ENCODE results near the gene HMX1. TPM values are rescaled to one million over a fixed set of nuclear protein-coding genes. Genes with fewer than 3 reads are reported as not detected.

Gene HMX1
- total RNA-seq, 1 experiment from 2014 or later, result not detected

DNA sequence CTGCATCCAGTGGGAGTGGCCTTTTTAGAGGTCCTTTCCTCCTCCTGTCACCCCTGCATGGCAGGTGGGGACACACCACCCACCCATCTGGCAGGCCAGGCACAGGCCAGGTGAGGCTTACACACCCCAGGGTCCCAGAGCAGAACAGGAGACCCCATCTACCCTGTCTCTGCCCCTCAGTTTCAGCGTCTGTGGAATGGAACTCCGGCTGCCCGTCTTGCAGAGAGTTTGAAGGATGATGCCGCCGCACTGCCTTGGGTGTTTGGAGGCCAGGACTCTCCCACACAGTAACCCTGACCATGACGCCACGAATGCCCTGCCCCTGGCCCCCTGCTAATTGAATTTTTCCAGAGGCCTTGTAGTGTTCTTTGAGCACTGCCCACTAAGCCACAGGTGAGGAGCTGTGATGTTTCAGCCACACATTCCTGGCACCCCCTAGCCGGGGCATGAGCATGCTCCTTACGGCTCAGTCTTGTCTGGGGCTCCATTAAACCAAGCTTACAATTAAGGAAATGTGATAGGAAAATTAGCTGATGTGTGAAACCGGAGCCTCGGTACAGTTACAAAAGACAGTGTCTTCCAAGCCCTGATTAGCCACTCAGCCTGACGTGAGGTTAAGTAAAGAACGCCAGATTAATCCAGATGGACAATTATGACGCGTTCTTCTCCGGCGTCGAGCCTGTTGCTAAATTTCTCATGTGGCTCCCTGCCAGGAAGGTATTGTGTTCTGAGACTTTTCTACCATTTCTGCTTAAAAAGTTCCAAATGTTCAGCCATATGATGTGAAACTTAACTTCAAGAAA, 39.3 kb downstream of the HMX1 start:
- TF ChIP-seq EZH2 (IDR thresholded peaks at IDR 0.05; ENCODE audit: low read length, unreplicated experiment) (no peak), EZH2phosphoT487 (IDR thresholded peaks at IDR 0.05; ENCODE audit: borderline replicate concordance, low read length) (no peak)
- TF ChIP-seq, protein P1, sequence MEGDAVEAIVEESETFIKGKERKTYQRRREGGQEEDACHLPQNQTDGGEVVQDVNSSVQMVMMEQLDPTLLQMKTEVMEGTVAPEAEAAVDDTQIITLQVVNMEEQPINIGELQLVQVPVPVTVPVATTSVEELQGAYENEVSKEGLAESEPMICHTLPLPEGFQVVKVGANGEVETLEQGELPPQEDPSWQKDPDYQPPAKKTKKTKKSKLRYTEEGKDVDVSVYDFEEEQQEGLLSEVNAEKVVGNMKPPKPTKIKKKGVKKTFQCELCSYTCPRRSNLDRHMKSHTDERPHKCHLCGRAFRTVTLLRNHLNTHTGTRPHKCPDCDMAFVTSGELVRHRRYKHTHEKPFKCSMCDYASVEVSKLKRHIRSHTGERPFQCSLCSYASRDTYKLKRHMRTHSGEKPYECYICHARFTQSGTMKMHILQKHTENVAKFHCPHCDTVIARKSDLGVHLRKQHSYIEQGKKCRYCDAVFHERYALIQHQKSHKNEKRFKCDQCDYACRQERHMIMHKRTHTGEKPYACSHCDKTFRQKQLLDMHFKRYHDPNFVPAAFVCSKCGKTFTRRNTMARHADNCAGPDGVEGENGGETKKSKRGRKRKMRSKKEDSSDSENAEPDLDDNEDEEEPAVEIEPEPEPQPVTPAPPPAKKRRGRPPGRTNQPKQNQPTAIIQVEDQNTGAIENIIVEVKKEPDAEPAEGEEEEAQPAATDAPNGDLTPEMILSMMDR (conservative IDR thresholded peaks at IDR 0.05; ENCODE audit: low read depth, low read length), result no peak
- no peaks in the 10 kb centered on the region for H3K79me2 ChIP-seq (ENCODE audit: low read length)
- CTCF ChIA-PET, result no interaction called here
- intact Hi-C loops (cut with micrococcal nuclease), result no loop called here
- no peaks in the 10 kb centered on the region for H3F3A ChIP-seq (ENCODE audit: low read length, unreplicated experiment)
- DNase-seq, result no peak
- H3K27me3 ChIP-seq (ENCODE audit: low read length), result no peaks in the 10 kb centered on the region; the same call in 1 of the 2 replicates
- no peak overlapping the region for H3K4me2 ChIP-seq (ENCODE audit: low read length)
- H3K36me3 ChIP-seq (ENCODE audit: low read depth, low read length), result no peaks in the 10 kb centered on the region
- POLR2A ChIA-PET (ENCODE audit: unreplicated experiment), result no interaction called here
- no peak for ATAC-seq
- no peaks in the 10 kb centered on the region for H3K9me2 ChIP-seq (replicated peaks; ENCODE audit: low read length)
- no peak overlapping the region for H3K27ac ChIP-seq (ENCODE audit: low read length)
- no peaks in the 10 kb centered on the region for H3K4me1 ChIP-seq (ENCODE audit: insufficient read depth, low read length)
- H4K20me1 ChIP-seq (ENCODE audit: low read length), result no peaks in the 10 kb centered on the region
- H2AFZ ChIP-seq (ENCODE audit: low read length), result no peak overlapping the region
- no peak overlapping the region for H3K9ac ChIP-seq (ENCODE audit: low read length)
- H3K9me3 ChIP-seq (ENCODE audit: low read length), result no peaks in the 10 kb centered on the region
- no peak overlapping the region for H3K4me3 ChIP-seq (ENCODE audit: low read length)
- no TSS peak for BruUV-seq (replicated peaks)

- no peaks in the 10 kb centered on the region for H3K36me3 ChIP-seq (ENCODE audit: low read depth, low read length)
Observed at GRCh38 chr4:8831221-8832112, 40.2 kb downstream of the HMX1 start.

More at GRCh38 chr4:8831221-8832112, 40.2 kb downstream of the HMX1 start:
- ChIA-PET CTCF (no interaction called here), POLR2A (ENCODE audit: unreplicated experiment) (no interaction called here)
- Histone ChIP-seq H3K27me3 (ENCODE audit: low read length) (no peaks in the 10 kb centered on the region; the same call in 1 of the 2 replicates), H3K79me2 (ENCODE audit: low read length) (no peaks in the 10 kb centered on the region), H3K4me2 (ENCODE audit: low read length) (no peak overlapping the region), H4K20me1 (ENCODE audit: low read length) (no peaks in the 10 kb centered on the region), H2AFZ (ENCODE audit: low read length) (no peak overlapping the region), H3K9me3 (ENCODE audit: low read length) (no peaks in the 10 kb centered on the region), H3K4me1 (ENCODE audit: insufficient read depth, low read length) (no peaks in the 10 kb centered on the region), H3K27ac (ENCODE audit: low read length) (no peak overlapping the region), H3K9ac (ENCODE audit: low read length) (no peak overlapping the region), H3K4me3 (ENCODE audit: low read length) (no peak overlapping the region), H3F3A (ENCODE audit: low read length, unreplicated experiment) (no peaks in the 10 kb centered on the region), H3K9me2 (replicated peaks; ENCODE audit: low read length) (no peaks in the 10 kb centered on the region)
- no peak for DNase-seq
- BruUV-seq (replicated peaks), result no TSS peak
- intact Hi-C loops (cut with micrococcal nuclease), result no loop called here
- TF ChIP-seq EZH2phosphoT487 (IDR thresholded peaks at IDR 0.05; ENCODE audit: borderline replicate concordance, low read length) (no peak), EZH2 (IDR thresholded peaks at IDR 0.05; ENCODE audit: low read length, unreplicated experiment) (no peak)
- TF ChIP-seq, protein P1 (conservative IDR thresholded peaks at IDR 0.05; ENCODE audit: low read depth, low read length), result no peak
- no peak for ATAC-seq
